ENCODE data around the gene ABAT. TPM values are rescaled to one million over a fixed set of nuclear protein-coding genes. Genes with fewer than 3 reads are reported as not detected.
"Not testable (repeated sequence)": the region's sequence is repeated elsewhere in the genome, so short reads cannot be mapped to it uniquely, and the experiment has no call there.

ABAT gene
- total RNA-seq, 2 donors from 2014 or later: 11.1 to 12.8 TPM

DNA sequence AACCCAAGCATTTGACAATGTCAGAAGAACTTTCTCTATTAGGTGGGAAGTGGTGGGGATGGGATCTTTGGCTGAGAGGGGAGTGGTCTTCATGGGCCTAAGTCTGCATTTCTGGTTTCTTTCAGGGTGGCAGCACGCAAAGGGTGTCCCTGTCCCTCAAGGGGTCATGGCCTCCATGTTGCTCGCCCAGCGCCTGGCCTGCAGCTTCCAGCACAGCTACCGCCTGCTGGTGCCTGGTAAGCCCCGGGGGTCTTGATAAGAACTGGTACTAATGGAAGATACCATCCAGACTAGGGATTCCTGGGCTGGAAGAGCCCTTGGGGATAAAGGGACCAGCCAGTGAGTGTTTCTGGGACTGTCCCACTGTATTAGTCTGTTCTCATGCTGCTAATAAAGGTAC is 61.2 kb downstream of the ABAT start:
- Mint-ChIP-seq H3K4me1 (ENCODE audit: low read depth) (no peaks in the 10 kb centered on the region), H3K27me3 (ENCODE audit: low read depth) (no peaks in the 10 kb centered on the region), H3K27ac (no peak overlapping the region), H3K9me3 (peaks cover 0 to 4% of the 10 kb centered on the region in 2 donors), H3K4me3 (no peak overlapping the region), H3K36me3 (ENCODE audit: insufficient read depth in 2 of 2) (peaks cover 2 to 3% of the 10 kb centered on the region in 2 donors)
- no peak for ATAC-seq (replicated peaks in 1 of 2)
- no peak for DNase-seq

DNA sequence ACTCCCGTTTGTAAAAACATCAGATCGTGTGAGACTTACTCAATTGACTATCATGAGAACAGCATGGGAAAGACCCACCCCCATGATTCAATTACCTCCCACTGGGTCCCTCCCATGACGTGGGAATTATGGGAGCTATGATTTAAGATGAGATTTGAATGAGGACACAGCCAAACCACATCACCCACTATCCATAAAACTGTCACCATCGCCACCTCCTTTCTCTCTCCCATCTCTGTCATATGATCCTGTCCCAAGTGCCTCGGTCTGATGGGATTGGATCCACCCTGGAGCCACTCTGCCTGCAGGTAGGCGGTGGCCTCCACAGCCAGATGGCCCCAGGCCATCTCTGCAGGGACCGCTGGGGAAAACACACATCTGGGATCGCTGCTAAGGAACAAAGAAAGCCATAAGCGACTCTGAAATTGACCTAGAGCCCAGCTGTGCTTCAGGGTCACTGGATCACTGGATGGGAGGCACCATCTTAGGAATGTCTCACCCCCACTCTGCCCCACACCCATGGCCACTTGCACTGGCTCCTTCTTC is 61.8 kb downstream of the ABAT start:
- no peaks in the 10 kb centered on the region for H3K27me3 Mint-ChIP-seq (ENCODE audit: low read depth)
- no peak overlapping the region for H3K27ac Mint-ChIP-seq
- peaks cover 0 to 4% of the 10 kb centered on the region in 2 donors for H3K9me3 Mint-ChIP-seq
- peaks cover 2 to 3% of the 10 kb centered on the region in 2 donors for H3K36me3 Mint-ChIP-seq (ENCODE audit: insufficient read depth in 2 of 2)
- ATAC-seq (replicated peaks in 1 of 2): no peak
- no peak overlapping the region for H3K4me3 Mint-ChIP-seq
- no peaks in the 10 kb centered on the region for H3K4me1 Mint-ChIP-seq (ENCODE audit: low read depth)
- DNase-seq: no peak

DNA sequence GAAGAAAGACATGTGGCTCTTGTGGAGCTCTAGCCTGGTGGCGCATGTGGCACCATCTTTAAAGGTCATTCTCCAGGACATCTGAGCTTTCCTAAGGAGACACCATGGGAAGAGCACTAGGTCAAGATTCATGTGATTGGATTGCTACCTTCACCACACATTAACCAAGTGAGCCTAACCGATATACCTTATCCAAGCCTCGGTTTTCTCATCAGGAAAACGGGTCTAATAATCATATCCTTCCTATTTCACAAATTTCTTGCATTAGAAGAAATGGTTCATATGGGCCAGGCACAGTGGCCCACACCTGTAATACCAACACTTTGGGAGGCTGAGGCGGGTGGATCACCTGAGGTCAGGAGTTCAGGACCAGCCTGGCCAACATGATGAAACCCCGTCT is 64.7 kb downstream of the ABAT start:
- ATAC-seq (replicated peaks in 1 of 2): no peak
- H3K27me3 Mint-ChIP-seq (ENCODE audit: low read depth): no peaks in the 10 kb centered on the region
- H3K9me3 Mint-ChIP-seq: peaks cover 0 to under 1% of the 10 kb centered on the region in 2 donors
- no peaks in the 10 kb centered on the region for H3K4me1 Mint-ChIP-seq (ENCODE audit: low read depth)
- H3K27ac Mint-ChIP-seq: no peak overlapping the region
- DNase-seq: no peak
- H3K36me3 Mint-ChIP-seq (ENCODE audit: insufficient read depth in 2 of 2): peaks cover under 1 to 2% of the 10 kb centered on the region in 2 donors
- no peak overlapping the region for H3K4me3 Mint-ChIP-seq

DNA sequence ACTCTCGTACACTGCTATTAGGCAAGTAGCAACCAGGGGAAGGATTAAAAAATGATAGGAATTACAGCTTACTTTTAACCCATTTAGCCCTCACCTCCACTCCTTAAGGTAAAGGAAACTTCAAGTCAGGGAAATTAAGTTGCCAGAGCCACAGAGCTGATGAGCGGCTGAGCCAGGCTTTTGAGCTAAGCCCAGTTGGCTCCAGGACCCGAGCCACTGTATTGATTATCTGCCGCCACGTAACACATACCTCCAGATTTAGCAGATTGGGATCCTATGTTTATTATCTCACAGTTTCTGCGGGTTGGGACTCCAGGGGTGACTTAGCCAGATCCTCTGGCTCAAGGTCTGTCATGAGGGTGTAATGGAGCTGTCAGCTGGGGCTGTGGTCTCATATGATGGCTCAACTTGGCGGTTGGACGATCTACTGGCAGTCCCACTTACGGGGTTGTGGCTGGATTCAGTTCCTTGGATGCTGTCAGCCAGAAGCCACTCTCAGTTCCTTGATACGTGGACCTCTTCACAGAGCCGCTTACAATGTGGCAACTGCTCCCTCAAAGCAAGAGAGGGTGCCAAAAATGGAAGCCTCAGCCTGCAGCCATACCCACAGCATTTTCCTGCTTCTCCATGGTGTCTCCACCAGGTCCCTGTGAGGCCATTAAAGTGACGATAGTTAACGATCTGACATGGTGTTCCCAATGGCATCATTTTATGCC is 65.7 kb downstream of the ABAT start:
- DNase-seq (no peak), ATAC-seq (replicated peaks in 1 of 2) (no peak)
- Mint-ChIP-seq H3K36me3 (ENCODE audit: insufficient read depth in 2 of 2) (peaks cover 0 to 2% of the 10 kb centered on the region in 2 donors), H3K9me3 (no peaks in the 10 kb centered on the region), H3K27ac (no peak overlapping the region), H3K4me1 (ENCODE audit: low read depth) (no peaks in the 10 kb centered on the region), H3K27me3 (ENCODE audit: low read depth) (no peaks in the 10 kb centered on the region), H3K4me3 (no peak overlapping the region)

- Mint-ChIP-seq H3K4me3 (no peak overlapping the region), H3K9me3 (no peaks in the 10 kb centered on the region), H3K36me3 (ENCODE audit: insufficient read depth in 2 of 2) (no peaks in the 10 kb centered on the region), H3K27me3 (ENCODE audit: low read depth) (no peaks in the 10 kb centered on the region), H3K27ac (no peak overlapping the region), H3K4me1 (ENCODE audit: low read depth) (no peaks in the 10 kb centered on the region)
- DNase-seq (no peak), ATAC-seq (replicated peaks in 1 of 2) (no peak)
Measured at GRCh38 chr16:8740775-8741355, 66.4 kb downstream of the ABAT start.

GRCh38 chr16:8741636-8742035 is 67.2 kb downstream of the ABAT start:
- Mint-ChIP-seq H3K27ac (no peak overlapping the region), H3K4me3 (no peak overlapping the region), H3K9me3 (no peaks in the 10 kb centered on the region), H3K27me3 (ENCODE audit: low read depth) (no peaks in the 10 kb centered on the region), H3K4me1 (ENCODE audit: low read depth) (no peaks in the 10 kb centered on the region), H3K36me3 (ENCODE audit: insufficient read depth in 2 of 2) (no peaks in the 10 kb centered on the region)
- ATAC-seq (replicated peaks in 1 of 2) (no peak), DNase-seq (no peak)

DNA sequence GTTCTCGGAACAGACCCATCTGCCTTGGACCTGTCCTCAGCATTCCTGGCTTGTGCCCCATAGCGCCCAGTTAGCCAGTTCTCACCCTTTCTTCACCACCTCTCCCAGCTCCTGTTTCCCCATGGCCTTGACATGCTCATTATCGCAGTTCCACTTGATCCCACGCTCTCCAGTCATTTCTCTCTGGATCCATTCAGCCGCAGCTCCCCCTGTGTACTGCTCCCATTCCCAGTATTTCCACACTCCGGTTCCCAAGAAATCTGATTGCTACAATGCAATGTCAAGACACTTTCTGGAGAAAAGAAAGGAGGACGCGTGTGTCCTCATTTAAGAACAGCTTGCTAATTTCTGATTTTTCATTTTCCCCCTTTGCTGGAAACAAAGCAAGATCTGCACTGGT is 67.7 kb downstream of the ABAT start:
- Mint-ChIP-seq H3K9me3 (no peaks in the 10 kb centered on the region), H3K36me3 (ENCODE audit: insufficient read depth in 2 of 2) (no peaks in the 10 kb centered on the region), H3K4me3 (no peak overlapping the region), H3K27ac (no peak overlapping the region), H3K27me3 (ENCODE audit: low read depth) (no peaks in the 10 kb centered on the region), H3K4me1 (ENCODE audit: low read depth) (no peaks in the 10 kb centered on the region)
- DNase-seq: no peak
- no peak for ATAC-seq (replicated peaks in 1 of 2)

GRCh38 chr16:8748944-8749343 is 74.5 kb downstream of the ABAT start:
- H3K36me3 Mint-ChIP-seq (ENCODE audit: insufficient read depth in 2 of 2); H3K4me1 Mint-ChIP-seq (ENCODE audit: low read depth); H3K27me3 Mint-ChIP-seq (ENCODE audit: low read depth); H3K4me3 Mint-ChIP-seq; H3K9me3 Mint-ChIP-seq; DNase-seq; ATAC-seq (replicated peaks in 1 of 2): not testable (repeated sequence)
- peak overlapping the region; percentile 15 for H3K27ac Mint-ChIP-seq

DNA sequence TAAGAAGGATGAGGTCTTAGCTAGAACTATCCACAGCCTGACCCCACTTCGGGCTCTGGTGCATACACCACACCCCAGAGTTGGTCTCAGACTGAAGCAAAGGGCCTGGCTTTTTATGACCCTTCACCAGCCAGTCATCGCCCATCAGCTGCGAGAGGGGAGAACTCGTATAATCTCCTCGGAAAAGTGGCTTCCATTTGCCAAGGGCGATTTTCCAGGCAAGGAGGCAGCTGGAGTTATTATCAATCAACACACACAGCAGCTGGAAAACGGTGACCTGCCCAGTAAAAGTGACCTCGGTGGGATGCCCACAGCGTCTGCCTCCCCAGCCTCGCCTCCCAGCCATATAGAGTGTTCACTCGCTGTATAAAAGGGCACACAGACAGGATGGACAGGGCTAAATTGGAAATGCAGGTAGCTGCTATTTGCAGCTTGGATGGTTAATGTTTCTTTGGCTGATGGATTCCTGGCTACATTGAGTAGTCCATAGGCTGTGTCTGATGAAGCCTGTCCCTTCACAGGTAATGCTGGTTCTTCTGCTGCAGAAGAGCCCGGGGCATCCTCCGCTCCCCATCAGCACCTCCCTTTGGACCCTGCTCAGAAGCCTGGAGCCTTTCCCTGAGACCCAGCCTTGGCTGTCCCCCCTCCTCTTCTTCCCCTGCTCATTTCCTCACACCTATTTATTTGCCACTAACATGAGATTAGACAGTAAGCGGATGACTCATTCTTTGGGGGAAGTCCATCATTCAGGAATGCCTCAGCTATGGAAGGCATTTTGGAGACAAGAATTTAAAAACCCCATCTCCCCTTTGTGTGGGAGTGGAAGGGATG is 77.3 kb downstream of the ABAT start:
- H3K36me3 Mint-ChIP-seq (ENCODE audit: insufficient read depth in 2 of 2): no peaks in the 10 kb centered on the region

DNA sequence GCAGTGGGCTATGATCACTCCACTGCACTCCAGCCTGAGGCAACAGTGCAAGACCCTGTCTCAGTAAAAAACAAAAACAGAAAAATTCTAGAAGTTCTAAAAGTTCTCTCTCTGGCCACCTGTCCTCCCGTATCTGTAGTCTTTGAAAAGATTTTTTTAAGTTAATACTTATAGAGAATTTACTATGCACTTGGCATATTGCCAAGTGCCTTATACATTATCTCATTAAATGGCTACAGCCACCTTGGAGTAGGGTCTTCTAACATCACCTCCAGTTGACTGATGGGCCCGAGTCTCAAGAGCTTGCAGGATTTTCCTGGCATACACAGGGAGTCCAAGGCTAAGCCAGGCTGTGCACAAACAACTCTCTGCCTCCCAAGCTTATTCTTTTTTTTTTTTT is 78.3 kb downstream of the ABAT start:
- DNase-seq (no peak), ATAC-seq (replicated peaks in 1 of 2) (no peak)
- Mint-ChIP-seq H3K27ac (no peak overlapping the region), H3K36me3 (ENCODE audit: insufficient read depth in 2 of 2) (no peaks in the 10 kb centered on the region), H3K4me3 (no peak overlapping the region), H3K4me1 (ENCODE audit: low read depth) (no peaks in the 10 kb centered on the region), H3K9me3 (no peaks in the 10 kb centered on the region), H3K27me3 (ENCODE audit: low read depth) (no peaks in the 10 kb centered on the region)

More for the DNA sequence above, 77.3 kb downstream of the ABAT start:
- no peak for ATAC-seq (replicated peaks in 1 of 2)
- no peak overlapping the region for H3K27ac Mint-ChIP-seq
- no peak overlapping the region for H3K4me3 Mint-ChIP-seq
- H3K9me3 Mint-ChIP-seq: no peaks in the 10 kb centered on the region
- no peak for DNase-seq
- H3K4me1 Mint-ChIP-seq (ENCODE audit: low read depth): no peaks in the 10 kb centered on the region
- H3K27me3 Mint-ChIP-seq (ENCODE audit: low read depth): no peaks in the 10 kb centered on the region

DNA sequence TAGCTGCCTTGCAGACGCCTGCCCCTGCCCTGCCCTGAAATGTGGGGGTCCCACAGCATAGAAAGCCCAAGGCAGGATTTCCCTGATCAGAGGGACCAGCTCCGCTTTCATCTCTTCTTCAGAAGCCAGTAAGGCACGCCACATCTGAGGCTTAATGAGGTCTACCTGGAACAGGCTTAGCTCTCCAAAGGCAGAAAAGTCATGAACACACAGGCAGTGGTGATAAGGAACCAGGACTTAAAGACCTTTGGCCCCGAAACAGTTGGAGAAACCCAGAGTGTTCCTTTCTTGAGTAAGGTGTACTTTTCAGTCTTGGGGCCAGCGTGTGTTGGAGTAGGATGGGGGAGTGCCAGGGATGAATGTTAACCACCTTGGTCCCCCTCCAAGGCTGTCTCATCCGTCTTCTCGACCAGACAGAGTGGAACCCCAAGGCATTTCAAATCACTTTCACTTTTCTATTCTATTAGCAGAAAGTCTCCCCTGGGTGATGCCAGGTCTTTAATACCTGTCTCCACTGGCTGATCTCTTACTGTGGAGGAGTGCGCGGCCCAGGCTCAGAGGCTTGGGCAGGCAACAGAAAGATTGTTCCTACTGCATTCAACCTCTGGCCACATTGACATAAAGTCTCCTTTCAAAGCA is 79.1 kb downstream of the ABAT start:
- H3K4me3 Mint-ChIP-seq: no peak overlapping the region
- ATAC-seq (replicated peaks in 1 of 2) (no peak), DNase-seq (no peak)
- no peaks in the 10 kb centered on the region for H3K27me3 Mint-ChIP-seq (ENCODE audit: low read depth)
- H3K27ac Mint-ChIP-seq: no peak overlapping the region
- no peaks in the 10 kb centered on the region for H3K36me3 Mint-ChIP-seq (ENCODE audit: insufficient read depth in 2 of 2)
- no peaks in the 10 kb centered on the region for H3K4me1 Mint-ChIP-seq (ENCODE audit: low read depth)
- no peaks in the 10 kb centered on the region for H3K9me3 Mint-ChIP-seq

DNA sequence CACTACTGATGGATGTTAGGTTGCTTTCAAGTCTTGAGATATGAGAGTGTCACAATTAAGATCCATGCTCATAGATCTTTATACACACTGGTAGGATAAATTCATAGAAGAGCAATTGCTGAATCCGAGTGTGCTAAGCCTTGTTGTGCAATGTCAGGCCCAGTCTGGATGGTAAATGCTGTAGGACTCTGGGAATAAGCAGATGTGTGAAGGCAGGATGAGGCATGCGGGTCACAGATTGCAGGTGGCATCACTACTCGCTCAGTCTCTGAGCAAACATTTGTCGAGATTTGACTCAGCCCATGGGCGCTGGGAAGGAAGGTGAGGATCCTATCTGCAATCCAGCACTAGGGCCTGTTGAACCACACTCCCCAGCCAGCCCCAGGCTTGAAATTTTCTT is 82.3 kb downstream of the ABAT start:
- ATAC-seq (replicated peaks in 1 of 2) (no peak), DNase-seq (no peak)
- Mint-ChIP-seq H3K4me3 (no peak overlapping the region), H3K36me3 (ENCODE audit: insufficient read depth in 2 of 2) (peaks cover 0 to 2% of the 10 kb centered on the region in 2 donors), H3K4me1 (ENCODE audit: low read depth) (no peaks in the 10 kb centered on the region), H3K27ac (no peak overlapping the region), H3K27me3 (ENCODE audit: low read depth) (no peaks in the 10 kb centered on the region), H3K9me3 (no peaks in the 10 kb centered on the region)

DNA sequence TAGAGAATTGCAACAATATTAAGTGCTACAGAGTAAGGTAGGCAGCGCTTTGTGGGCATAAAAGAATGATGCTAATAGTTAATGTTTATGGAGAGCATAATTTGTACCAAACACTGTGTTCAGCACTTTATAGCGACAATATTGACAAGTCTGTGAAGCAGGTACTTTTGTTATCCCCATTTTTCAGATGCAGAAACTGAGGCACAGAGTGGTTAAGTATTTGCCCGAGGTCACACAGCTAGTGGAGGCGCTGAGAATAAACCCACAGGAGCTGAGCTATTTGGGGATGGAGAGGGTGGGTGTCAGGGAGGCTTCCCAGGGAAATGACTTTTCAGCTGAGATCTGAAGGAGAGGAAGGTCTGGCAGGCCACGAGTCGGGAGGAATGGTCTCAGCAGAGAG is 83.6 kb downstream of the ABAT start:
- Mint-ChIP-seq H3K4me1 (ENCODE audit: low read depth) (no peaks in the 10 kb centered on the region), H3K4me3 (no peak overlapping the region), H3K27me3 (ENCODE audit: low read depth) (no peaks in the 10 kb centered on the region), H3K36me3 (ENCODE audit: insufficient read depth in 2 of 2) (peaks cover 0 to 2% of the 10 kb centered on the region in 2 donors), H3K9me3 (no peaks in the 10 kb centered on the region), H3K27ac (no peak overlapping the region)
- DNase-seq (no peak), ATAC-seq (replicated peaks in 1 of 2) (no peak)
